Thyroid gland (tissue), 4 donors: ENCODE data around the gene VPS13C. TPM values are rescaled to one million over a fixed set of nuclear protein-coding genes. Genes with fewer than 3 reads are reported as not detected.

Experiments
- DNase-seq, 2 donors: peaks; one replicate each; pipeline ENCODE4 v3.0.0-alpha.2; 2019
- H3K27ac ChIP-seq, 3 donors: fragments of 200-600 bp; sonication (generic); 1 replicate in 2 of 3; 2 replicates in 1 of 3; pipeline ENCODE4 v1.5.1; 2016 to 2019; ENCODE audit warnings: mild to moderate bottlenecking in 1 of 3, moderate library complexity in 1 of 3
- H3K27me3 ChIP-seq: fragments of 200-600 bp; sonication (generic); one replicate; pipeline ENCODE4 v1.5.1; 2019
- H3K36me3 ChIP-seq, 2 donors: fragments of 200-600 bp; sonication (generic); one replicate each; pipeline ENCODE4 v1.5.1; 2016 to 2019
- H3K4me1 ChIP-seq, 2 donors: fragments of 200-600 bp; sonication (generic); one replicate each; pipeline ENCODE4 v1.5.1; 2017 to 2019
- H3K4me3 ChIP-seq, 3 donors: fragments of 200-600 bp; sonication (generic); replicated peaks in 1 of 3; 1 replicate in 2 of 3; 2 replicates in 1 of 3; pipeline ENCODE4 v1.5.1; 2016; ENCODE audit warnings: mild to moderate bottlenecking in 1 of 3
- H3K9me3 ChIP-seq: fragments of 200-600 bp; sonication (generic); one replicate; pipeline ENCODE4 v1.5.1; 2017
- POLR2A ChIP-seq, 2 donors: fragments of 450-650 bp; IDR thresholded peaks; one replicate each; pipeline ENCODE4 v1.6.1; 2017; ENCODE audit warnings: antibody characterized with exemption in 2 of 2, mild to moderate bottlenecking in 2 of 2, moderate library complexity in 1 of 2
- WGBS, 2 donors: methylation state at CpG; one replicate each; pipeline ENCODE4 v1.1.5; 2017; 5-methylcytosine and 5-hydroxymethylcytosine counted together
- intact Hi-C: fragments of 100-400 bp; cut with DNase I; formaldehyde crosslinking; loops from one replicate; pipeline ENCODE4 v1.15.1; 2023
- total RNA-seq, 4 donors: library from RNA; depleted of rRNA; stranded (reverse); fragments of >200 nt; gene quantifications; one replicate each; pipeline ENCODE4 v1.2.3, GENCODE V29; 2016
- TF ChIP-seq, protein P1 (sequence below), 6 experiments: fragments of 200-600 bp in 3 of 6; fragments of 450-650 bp in 3 of 6; sonication (generic) in 3 of 6; IDR thresholded peaks; one replicate each; pipeline ENCODE4 v1.5.1; 2016 to 2019; ENCODE audit warnings: antibody characterized with exemption in 6 of 6, mild to moderate bottlenecking in 2 of 6, inconsistent platforms in 1 of 6, moderate library complexity in 1 of 6

VPS13C gene
- total RNA-seq, 4 donors from 2014 or later: 99.4 to 159 (median 119) TPM

GRCh38 chr15:61915640-61916039, 144.6 kb downstream of the VPS13C start:
- H3K9me3 ChIP-seq: no peaks in the 10 kb centered on the region
- no peaks in the 10 kb centered on the region for H3K27me3 ChIP-seq
- intact Hi-C loops: no loop called here
- H3K27ac ChIP-seq: no peak overlapping the region
- peaks cover 15 to 18% of the 10 kb centered on the region in 2 donors for H3K36me3 ChIP-seq
- TF ChIP-seq POLR2A (IDR thresholded peaks at IDR 0.05): no peak
- no peak for DNase-seq
- no peak overlapping the region for H3K4me3 ChIP-seq
- WGBS, 2 donors: 94 to 95% methylated on average over 9 of the region's 9 CpGs
- H3K4me1 ChIP-seq: no peaks in the 10 kb centered on the region

GRCh38 chr15:61910839-61911369, 149.3 kb downstream of the VPS13C start:
- intact Hi-C loops: no loop called here
- H3K36me3 ChIP-seq: peaks cover 10 to 18% of the 10 kb centered on the region in 2 donors
- H3K4me1 ChIP-seq: peaks cover 0 to 9% of the 10 kb centered on the region in 2 donors
- no peaks in the 10 kb centered on the region for H3K9me3 ChIP-seq
- DNase-seq: no peak
- no peak overlapping the region for H3K27ac ChIP-seq
- no peak overlapping the region for H3K4me3 ChIP-seq
- TF ChIP-seq, protein P1, sequence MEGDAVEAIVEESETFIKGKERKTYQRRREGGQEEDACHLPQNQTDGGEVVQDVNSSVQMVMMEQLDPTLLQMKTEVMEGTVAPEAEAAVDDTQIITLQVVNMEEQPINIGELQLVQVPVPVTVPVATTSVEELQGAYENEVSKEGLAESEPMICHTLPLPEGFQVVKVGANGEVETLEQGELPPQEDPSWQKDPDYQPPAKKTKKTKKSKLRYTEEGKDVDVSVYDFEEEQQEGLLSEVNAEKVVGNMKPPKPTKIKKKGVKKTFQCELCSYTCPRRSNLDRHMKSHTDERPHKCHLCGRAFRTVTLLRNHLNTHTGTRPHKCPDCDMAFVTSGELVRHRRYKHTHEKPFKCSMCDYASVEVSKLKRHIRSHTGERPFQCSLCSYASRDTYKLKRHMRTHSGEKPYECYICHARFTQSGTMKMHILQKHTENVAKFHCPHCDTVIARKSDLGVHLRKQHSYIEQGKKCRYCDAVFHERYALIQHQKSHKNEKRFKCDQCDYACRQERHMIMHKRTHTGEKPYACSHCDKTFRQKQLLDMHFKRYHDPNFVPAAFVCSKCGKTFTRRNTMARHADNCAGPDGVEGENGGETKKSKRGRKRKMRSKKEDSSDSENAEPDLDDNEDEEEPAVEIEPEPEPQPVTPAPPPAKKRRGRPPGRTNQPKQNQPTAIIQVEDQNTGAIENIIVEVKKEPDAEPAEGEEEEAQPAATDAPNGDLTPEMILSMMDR (IDR thresholded peaks at IDR 0.05): no peak
- TF ChIP-seq POLR2A (IDR thresholded peaks at IDR 0.05): no peak
- no peaks in the 10 kb centered on the region for H3K27me3 ChIP-seq

DNA sequence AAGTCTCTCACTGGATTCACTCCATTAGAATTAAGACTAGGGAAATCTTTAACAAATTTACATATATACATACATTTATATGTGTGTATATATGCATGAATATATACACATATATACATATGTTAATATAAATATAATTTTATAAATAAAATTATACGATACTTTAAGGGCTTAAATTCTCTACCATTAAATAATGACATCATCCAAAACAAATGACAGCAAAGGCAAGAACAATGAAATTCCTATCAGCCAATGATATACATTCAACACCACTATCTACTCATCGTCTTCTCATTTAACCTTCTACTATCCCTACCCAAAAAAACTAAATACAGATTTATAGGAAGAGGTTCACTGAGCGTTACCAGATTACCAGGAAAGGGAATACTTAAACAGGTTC, 152.0 kb downstream of the VPS13C start:
- Histone ChIP-seq H3K4me3 (no peak overlapping the region), H3K27me3 (no peaks in the 10 kb centered on the region), H3K9me3 (no peaks in the 10 kb centered on the region), H3K27ac (peak overlapping the region in 1 of 3 donors; percentile 1), H3K36me3 (peaks cover 0 to 9% of the 10 kb centered on the region in 2 donors), H3K4me1 (peaks cover 0 to 9% of the 10 kb centered on the region in 2 donors)
- TF ChIP-seq, protein P1 (IDR thresholded peaks at IDR 0.05): no peak
- no peak for TF ChIP-seq POLR2A (IDR thresholded peaks at IDR 0.05)
- intact Hi-C loops: no loop called here
- WGBS, 2 donors: 97 to 98% methylated on average over 3 of the region's 3 CpGs
- DNase-seq: no peak

DNA sequence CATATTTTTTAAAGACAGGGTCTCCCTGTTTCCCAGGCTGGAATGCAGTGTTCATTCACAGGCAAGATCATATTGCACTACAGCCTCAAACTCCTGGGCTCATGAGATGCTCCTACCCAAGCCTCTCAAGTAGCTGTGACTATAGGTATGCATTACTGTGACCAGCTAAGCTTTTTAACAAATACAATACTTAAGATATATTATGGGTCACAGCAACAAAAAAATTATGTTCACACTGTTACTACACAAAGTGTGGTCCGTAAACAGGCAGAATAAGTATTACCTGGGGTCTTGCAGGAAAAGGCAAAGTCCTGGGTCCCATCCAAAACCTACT, 152.5 kb downstream of the VPS13C start:
- DNase-seq: no peak
- peaks cover 0 to 9% of the 10 kb centered on the region in 2 donors for H3K36me3 ChIP-seq
- TF ChIP-seq, protein P1 (IDR thresholded peaks at IDR 0.05): no peak
- TF ChIP-seq POLR2A (IDR thresholded peaks at IDR 0.05): no peak
- 95 to 100% methylated on average over 1 of the region's 1 CpG for WGBS, 2 donors
- H3K4me3 ChIP-seq: no peak overlapping the region
- intact Hi-C loops: no loop called here
- no peaks in the 10 kb centered on the region for H3K9me3 ChIP-seq
- peaks cover 0 to 9% of the 10 kb centered on the region in 2 donors for H3K4me1 ChIP-seq
- no peaks in the 10 kb centered on the region for H3K27me3 ChIP-seq
- peak overlapping the region in 1 of 3 donors; percentile 1 for H3K27ac ChIP-seq

GRCh38 chr15:61906961-61907752, 153.1 kb downstream of the VPS13C start:
- Histone ChIP-seq H3K27me3 (no peaks in the 10 kb centered on the region), H3K27ac (peak overlapping the region in 2 of 3 donors; percentile 1 to 9), H3K36me3 (peaks cover 0 to 9% of the 10 kb centered on the region in 2 donors), H3K9me3 (no peaks in the 10 kb centered on the region), H3K4me3 (no peak overlapping the region), H3K4me1 (peaks cover 0 to 9% of the 10 kb centered on the region in 2 donors)
- WGBS, 2 donors: 80 to 88% methylated on average over 4 of the region's 4 CpGs
- DNase-seq: no peak
- TF ChIP-seq, protein P1 (IDR thresholded peaks at IDR 0.05): no peak
- TF ChIP-seq POLR2A (IDR thresholded peaks at IDR 0.05): no peak
- intact Hi-C loops: no loop called here
